RWPE2 (cell line): Measurements from ENCODE around the gene AFF1.

Experiments used
- ATAC-seq: fragments of 200-7000 bp; cut with Tn5 transposase; 3 replicates; pipeline ENCODE4 v1.9.1; 2021; ENCODE audit warnings: low read depth
- DNase-seq: peaks from one replicate; pipeline ENCODE4 v3.0.0-alpha.2; 2020; ENCODE audit warnings: low spot score
- H3K27ac ChIP-seq: fragments of 450-650 bp; 2 replicates; pipeline ENCODE4 v1.5.1; 2017; ENCODE audit warnings: mild to moderate bottlenecking; ENCODE audit not compliant: poor library complexity, severe bottlenecking
- H3K27me3 ChIP-seq: fragments of 250-450 bp; sonication (Bioruptor Pico); 2 replicates; pipeline ENCODE4 v1.5.1; 2021; ENCODE audit warnings: mild to moderate bottlenecking, moderate library complexity; ENCODE audit not compliant: insufficient read depth, poor library complexity, severe bottlenecking
- H3K36me3 ChIP-seq: fragments of 250-450 bp; sonication (Bioruptor Pico); 2 replicates; pipeline ENCODE4 v1.5.1; 2020; ENCODE audit warnings: low read depth, mild to moderate bottlenecking, moderate library complexity
- H3K4me1 ChIP-seq: fragments of 250-450 bp; sonication (Bioruptor Pico); 2 replicates; pipeline ENCODE4 v1.5.1; 2021; ENCODE audit warnings: mild to moderate bottlenecking, moderate library complexity; ENCODE audit not compliant: insufficient read depth, poor library complexity, severe bottlenecking
- H3K4me3 ChIP-seq: fragments of 250-450 bp; sonication (Bioruptor Pico); 2 replicates; pipeline ENCODE4 v1.5.1; 2021; ENCODE audit warnings: mild to moderate bottlenecking, moderate library complexity; ENCODE audit not compliant: severe bottlenecking
- H3K9me3 ChIP-seq: fragments of 250-450 bp; sonication (Bioruptor Pico); 2 replicates; pipeline ENCODE4 v1.5.1; 2021; ENCODE audit warnings: mild to moderate bottlenecking, moderate library complexity; ENCODE audit not compliant: severe bottlenecking
- TF ChIP-seq, protein P1 (sequence below): fragments of 450-650 bp; IDR thresholded peaks from one replicate; pipeline ENCODE4 v1.5.1; 2017; ENCODE audit warnings: mild to moderate bottlenecking, moderate library complexity; ENCODE audit not compliant: poor library complexity, severe bottlenecking

The AFF1 gene

DNA sequence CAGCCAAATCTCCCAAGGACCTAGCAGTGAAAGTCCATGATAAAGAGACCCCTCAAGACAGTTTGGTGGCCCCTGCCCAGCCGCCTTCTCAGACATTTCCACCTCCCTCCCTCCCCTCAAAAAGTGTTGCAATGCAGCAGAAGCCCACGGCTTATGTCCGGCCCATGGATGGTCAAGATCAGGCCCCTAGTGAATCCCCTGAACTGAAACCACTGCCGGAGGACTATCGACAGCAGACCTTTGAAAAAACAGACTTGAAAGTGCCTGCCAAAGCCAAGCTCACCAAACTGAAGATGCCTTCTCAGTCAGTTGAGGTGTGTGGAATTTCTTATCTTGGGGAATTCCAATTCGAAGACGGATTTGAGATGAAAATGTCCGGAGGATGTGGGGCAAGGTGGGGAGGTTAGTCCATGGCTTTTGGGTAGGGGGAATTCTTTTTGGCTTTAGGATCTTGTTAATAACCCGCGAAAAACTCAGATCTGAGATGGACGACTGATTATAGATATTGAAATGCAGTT, 112.5 kb downstream of the AFF1 start:
- H3K27ac ChIP-seq: no peak overlapping the region
- no peak overlapping the region for H3K4me3 ChIP-seq
- DNase-seq: no peak
- peaks cover 20% of the 10 kb centered on the region for H3K36me3 ChIP-seq
- H3K4me1 ChIP-seq: no peaks in the 10 kb centered on the region
- no peaks in the 10 kb centered on the region for H3K9me3 ChIP-seq
- ATAC-seq: no peak
- no peaks in the 10 kb centered on the region for H3K27me3 ChIP-seq
- TF ChIP-seq, protein P1, sequence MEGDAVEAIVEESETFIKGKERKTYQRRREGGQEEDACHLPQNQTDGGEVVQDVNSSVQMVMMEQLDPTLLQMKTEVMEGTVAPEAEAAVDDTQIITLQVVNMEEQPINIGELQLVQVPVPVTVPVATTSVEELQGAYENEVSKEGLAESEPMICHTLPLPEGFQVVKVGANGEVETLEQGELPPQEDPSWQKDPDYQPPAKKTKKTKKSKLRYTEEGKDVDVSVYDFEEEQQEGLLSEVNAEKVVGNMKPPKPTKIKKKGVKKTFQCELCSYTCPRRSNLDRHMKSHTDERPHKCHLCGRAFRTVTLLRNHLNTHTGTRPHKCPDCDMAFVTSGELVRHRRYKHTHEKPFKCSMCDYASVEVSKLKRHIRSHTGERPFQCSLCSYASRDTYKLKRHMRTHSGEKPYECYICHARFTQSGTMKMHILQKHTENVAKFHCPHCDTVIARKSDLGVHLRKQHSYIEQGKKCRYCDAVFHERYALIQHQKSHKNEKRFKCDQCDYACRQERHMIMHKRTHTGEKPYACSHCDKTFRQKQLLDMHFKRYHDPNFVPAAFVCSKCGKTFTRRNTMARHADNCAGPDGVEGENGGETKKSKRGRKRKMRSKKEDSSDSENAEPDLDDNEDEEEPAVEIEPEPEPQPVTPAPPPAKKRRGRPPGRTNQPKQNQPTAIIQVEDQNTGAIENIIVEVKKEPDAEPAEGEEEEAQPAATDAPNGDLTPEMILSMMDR: no peak

DNA sequence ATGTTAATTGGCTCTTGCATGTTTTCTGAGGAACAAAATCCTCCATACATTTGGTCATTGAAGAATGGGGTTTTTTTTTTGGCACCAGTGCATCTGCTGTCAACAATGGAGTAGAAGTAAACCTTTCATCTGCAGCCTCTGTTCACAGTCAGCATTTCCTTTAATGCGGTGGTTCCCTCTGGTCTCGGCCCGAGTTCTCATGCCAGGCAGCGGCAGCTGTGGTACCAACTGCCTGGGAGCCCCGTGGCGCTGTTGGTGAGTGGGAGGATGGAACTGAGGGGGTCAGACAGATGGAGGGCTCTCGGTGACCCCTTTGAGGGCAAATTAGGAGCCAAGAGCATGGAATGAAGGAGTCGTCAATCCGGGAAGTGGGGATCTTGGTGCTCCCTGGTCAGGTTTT, 114.7 kb downstream of the AFF1 start:
- H3K4me3 ChIP-seq: no peak overlapping the region
- H3K36me3 ChIP-seq: peaks cover 20% of the 10 kb centered on the region
- TF ChIP-seq, protein P1: no peak
- DNase-seq (no peak), ATAC-seq (no peak)
- H3K9me3 ChIP-seq: no peaks in the 10 kb centered on the region
- no peaks in the 10 kb centered on the region for H3K4me1 ChIP-seq
- H3K27me3 ChIP-seq: no peaks in the 10 kb centered on the region
- no peak overlapping the region for H3K27ac ChIP-seq

DNA sequence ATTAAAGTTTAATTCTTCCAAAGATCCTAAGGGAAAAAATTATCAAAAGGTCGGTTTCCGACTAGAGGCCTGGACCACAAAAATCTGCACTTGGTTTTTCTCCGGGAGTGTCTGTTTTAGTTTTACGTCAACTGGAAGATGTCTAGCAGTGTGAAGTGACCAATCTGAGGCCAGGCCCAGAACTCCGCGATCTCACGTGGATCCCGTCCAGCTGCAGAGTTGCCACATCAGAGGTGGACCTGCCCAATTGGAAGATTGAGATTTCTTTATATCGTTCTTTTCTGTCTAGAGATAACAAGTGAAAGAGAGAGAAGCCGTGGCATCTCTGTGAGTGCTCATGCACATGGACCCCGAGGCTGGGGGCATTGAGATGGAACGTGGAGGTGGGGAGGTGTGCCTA, 115.8 kb downstream of the AFF1 start:
- DNase-seq: no peak
- ATAC-seq: no peak
- H3K36me3 ChIP-seq: peaks cover 20% of the 10 kb centered on the region
- TF ChIP-seq, protein P1: no peak
- no peaks in the 10 kb centered on the region for H3K9me3 ChIP-seq
- no peak overlapping the region for H3K4me3 ChIP-seq
- no peak overlapping the region for H3K27ac ChIP-seq
- no peaks in the 10 kb centered on the region for H3K4me1 ChIP-seq
- no peaks in the 10 kb centered on the region for H3K27me3 ChIP-seq

DNA sequence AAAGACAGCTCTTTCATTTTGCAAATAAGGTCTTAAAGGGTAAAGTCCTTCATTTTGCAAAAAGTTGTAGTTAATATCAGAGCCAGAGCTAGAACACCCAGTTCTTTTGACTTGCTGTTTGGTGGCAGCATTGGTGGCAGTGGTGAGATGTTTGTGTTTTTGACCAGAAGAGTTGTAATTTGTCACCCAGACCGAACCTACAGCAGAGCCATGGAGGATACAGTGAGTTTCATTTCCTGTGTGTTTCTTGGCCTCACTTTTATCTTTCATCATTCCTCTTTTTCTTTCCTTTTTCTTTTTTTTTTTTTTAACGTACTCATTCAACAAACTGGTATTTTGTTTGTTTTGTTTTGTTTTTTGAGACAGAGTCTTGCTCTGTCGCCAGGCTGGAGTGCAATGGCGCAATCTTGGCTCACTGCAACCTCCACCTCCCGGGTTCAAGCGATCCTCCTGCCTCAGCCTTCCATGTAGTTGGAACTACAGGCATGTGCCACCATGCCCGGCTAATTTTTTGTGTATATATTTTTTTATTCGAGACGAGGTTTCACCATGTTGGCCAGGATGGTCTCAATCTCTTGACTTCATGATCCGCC, 116.4 kb downstream of the AFF1 start:
- H3K4me1 ChIP-seq: no peaks in the 10 kb centered on the region
- no peak for ATAC-seq

DNA sequence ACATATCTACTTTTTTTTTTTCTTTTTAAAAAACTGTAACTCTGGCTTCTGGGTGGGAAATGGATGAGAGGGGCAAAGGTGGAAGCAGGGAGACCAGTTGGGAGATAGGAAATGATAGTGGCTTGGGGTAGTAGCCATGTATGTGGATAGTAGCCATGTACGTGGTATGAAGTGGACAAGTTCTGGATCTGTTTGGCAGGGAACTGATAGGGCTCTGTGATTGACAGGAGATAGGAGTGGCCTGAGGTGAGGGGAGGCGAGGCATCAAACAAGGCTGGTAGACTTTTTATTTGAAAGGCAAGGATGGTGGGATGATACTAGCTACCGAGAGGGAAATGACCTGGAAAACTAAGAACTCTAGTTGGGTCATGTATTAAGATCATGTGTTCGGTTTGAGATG, 117.8 kb downstream of the AFF1 start:
- no peak for DNase-seq
- no peaks in the 10 kb centered on the region for H3K4me1 ChIP-seq

More for the DNA sequence above, 116.4 kb downstream of the AFF1 start:
- Histone ChIP-seq H3K9me3 (no peaks in the 10 kb centered on the region), H3K36me3 (peaks cover 19% of the 10 kb centered on the region), H3K4me3 (no peak overlapping the region), H3K27ac (no peak overlapping the region), H3K27me3 (no peaks in the 10 kb centered on the region)
- DNase-seq: no peak
- TF ChIP-seq, protein P1: no peak

More for the DNA sequence above, 117.8 kb downstream of the AFF1 start:
- Histone ChIP-seq H3K27me3 (no peaks in the 10 kb centered on the region), H3K36me3 (peaks cover 8% of the 10 kb centered on the region; the same call in 1 of the 2 replicates), H3K27ac (no peak overlapping the region), H3K9me3 (no peaks in the 10 kb centered on the region), H3K4me3 (no peak overlapping the region)
- ATAC-seq: no peak
- TF ChIP-seq, protein P1: no peak
